NCI-H128 (cell line): ENCODE measurements around the gene GATC.
A peak's percentile ranks its signal among the peaks of the same experiment; 100 is the strongest.
"Not testable (repeated sequence)": the region's sequence is repeated elsewhere in the genome, so short reads cannot be mapped to it uniquely, and the experiment has no call there.

Source experiments
- DNase-seq: peaks from one replicate; lab custom pipeline; 2025; ENCODE audit not compliant: unreplicated experiment; lab: John Stamatoyannopoulos, UW

GATC gene

DNA sequence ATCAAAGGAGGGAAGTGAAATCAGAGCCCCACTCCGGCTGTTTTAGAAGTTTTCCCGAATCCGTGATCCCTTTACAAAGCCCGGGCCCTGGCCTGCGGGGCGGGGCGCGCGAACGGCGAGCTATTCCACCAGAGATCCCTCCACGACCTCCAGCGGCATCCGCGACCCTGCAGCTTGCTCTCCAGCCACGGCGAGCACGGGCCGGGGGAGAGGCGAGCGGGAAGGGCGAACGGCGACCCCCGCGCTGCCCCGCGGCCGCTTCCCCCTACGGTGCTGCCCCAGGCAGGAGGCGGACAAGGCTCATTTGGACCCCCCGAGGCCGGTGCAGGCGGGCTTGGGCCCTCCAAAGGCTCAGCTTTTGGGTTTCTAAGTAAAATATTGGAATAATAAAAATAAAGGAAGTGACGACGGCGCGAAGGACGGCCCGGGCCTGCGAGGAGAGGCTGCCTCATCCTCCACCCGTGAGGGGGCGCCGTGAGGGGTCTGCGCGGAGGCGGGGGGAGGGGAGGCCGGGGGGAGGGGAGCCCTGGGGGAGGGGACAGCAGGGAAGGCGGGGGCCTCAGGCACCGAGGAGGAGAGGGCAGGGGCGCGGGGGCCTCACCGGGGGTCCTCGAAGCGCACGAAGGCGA lies 22.7 kb downstream of the GATC start:
- DNase-seq = no peak

DNA sequence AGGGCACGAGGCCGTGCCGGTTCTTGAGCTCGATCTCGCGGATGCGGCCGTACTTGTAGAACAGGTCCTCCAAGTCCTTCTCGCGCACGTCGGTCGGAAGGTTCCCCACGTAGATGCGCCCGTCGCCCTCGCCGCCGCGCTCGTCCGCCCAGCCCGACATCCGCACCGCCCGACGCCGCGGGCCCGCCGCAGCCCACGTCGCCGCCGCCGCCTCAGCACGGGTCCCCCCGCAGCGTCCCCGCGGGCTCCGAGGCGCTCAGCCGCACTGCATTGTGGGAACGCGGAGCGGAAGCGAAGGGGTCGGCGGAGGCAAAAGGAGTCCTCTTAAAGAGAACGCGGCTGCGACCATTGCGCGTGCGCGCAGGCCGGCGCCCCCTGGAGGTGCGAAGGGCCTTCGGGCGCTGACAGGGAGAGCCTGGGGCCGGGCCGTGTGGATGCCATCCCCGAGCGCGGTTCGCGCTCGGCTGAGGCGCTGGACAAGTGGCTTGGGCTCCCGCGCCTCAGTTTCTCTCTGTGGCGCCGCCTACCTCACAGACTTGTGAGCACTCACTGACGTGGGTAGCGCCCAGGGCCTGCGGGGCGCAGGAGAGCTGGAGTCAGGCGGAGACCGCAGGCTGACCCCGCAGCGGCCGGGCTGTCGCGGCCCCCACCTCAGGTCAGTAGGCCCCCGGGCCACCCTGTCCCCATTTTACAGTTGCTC lies 23.4 kb downstream of the GATC start, which contains the start of gene SRSF9:
Gene SRSF9, minus strand, starts transcription at position 299 of the 700 bp plus-strand sequence. Its CDS starts 139 bp downstream, at position 160.
- DNase-seq = peak; percentile 93

- no peak for DNase-seq
Measured at GRCh38 chr12:120470150-120470784, 24.0 kb downstream of the GATC start.

DNA sequence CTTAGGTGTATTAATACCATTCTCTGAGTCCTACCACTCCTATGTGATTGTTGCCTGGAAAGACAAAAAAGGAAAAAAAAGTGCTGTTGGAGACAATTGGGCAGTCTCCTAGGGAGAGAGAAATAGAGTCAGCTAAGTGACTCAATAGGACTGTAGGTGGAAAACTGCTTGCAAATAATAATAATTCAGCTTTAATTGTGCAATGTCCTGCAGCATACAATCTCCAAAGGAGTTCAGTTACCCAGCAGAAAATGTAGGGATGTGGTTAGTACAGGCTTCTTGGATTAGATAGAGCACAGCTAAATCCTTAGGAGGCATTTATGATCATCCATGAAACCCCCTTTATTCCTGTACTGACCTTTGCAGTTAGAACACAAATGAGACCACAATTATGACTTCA lies 26.3 kb downstream of the GATC start:
- DNase-seq = no peak

DNA sequence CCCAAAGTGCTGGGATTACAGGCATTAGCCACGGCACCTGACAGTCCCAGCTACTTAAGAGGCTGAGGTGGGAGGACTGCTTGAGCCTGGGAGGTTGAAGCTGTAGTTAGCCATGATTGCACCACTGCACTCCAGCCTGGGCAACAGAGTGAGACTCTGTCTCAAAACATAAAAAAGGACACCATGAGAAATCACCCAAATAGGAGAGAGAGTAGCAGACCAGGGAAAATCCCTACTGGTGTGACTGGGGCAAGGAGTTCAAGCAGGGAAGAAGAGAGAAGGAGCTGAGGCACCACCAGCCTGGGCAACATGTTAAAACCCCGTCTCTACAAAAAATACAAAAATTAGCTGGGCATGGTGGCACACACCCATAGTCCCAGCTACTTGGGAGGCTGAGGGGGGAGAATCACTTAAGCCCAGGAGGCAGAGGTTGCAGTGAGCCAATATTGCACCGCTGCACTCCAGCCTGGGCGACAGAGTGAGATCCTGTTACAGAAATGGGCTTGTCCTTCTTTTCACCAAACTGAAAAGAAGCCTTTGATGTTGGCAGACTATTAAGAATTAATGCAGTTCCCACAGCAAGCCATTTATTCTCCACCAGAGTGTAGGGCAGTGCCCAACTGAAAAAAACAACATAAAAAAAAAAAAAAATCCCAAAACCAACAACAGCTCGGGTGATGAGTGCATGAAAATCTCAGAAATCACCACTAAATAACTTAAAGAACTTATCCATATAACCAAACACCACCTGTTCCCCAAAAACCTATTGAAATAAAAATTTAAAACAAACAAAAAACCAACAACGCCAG lies 27.8 kb downstream of the GATC start:
- no peak for DNase-seq

- no peak for DNase-seq
Measured at GRCh38 chr12:120474616-120474960, 28.3 kb downstream of the GATC start.

DNA sequence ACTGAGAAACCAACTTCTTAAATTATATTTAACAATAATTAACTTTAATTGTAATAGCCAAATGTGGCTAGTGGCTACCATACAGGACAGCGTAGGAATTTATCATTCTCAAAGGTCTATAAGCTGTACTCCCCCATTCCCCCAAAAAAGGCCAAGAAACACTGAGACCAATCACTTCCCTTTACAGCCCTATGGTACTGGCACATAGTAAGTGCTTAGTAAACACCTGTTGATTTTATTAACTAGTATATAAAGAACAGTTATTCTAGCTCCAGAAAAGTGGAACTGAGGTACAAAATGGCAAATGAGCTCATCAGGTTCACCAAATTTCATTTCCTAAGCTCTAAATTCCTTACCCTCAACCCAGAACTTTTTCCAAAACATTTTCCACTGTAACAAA lies 29.4 kb downstream of the GATC start:
- DNase-seq = no peak

DNA sequence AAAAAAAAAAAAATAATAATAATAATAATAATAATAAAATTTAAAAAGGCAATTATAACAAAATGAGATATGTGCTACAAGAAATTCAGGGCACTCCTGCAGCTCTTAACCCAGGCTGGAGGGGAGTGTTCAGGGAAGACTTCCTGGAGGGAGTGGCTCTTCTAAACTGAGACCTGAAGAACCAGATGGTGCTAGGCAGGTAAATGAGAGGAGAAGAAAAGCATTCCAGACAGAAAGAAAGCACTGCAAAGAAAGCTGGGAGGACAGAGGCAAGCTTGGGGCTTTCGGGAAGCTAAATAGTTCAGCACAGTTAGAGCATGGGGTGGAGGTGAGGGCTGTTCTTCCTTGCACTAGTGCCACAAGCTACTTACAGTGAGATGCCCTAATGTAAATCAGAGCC lies 33.2 kb downstream of the GATC start:
- DNase-seq = no peak

DNA sequence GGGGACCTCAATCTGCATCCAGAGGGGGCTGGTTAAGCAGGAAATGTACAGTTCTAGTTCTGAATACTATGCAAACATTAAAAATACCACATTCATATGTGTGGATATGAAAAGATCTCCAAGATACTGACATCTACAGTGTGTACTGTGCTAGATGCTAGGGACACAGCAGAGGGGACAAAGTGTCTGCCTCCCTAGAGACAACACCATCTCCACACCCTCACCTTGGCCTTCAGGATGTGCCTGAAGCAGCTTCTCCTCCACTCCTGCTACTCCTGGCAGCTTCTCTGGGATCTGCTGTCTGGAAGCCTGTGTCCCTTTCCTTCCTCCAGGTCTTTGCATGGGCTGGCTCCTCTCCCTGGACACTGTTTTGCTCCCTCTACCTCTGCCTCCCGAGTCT lies 34.0 kb downstream of the GATC start:
- no peak for DNase-seq

- DNase-seq = no peak
Measured at GRCh38 chr12:120481022-120481767, 35.0 kb downstream of the GATC start.

DNA sequence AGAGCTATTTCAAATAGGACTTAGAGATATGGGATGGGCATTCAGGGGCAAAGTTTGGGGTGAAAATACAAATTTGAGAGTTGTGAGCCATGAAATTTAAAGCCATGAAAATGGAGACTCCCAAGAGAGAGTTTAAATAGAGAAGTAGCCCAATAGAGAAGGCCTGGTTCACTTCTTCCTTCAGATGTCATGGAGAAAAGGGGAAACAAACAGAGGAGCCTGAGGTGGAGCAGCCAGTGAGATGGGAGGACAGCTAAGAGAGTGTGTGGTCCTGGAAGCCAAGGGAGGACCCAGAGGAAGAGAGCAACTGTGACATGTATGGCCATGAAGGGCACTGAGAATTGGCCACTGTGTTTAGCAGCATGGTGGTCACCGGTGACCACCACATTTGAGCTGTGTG lies 37.4 kb downstream of the GATC start:
- no peak for DNase-seq

- DNase-seq = no peak
Measured at GRCh38 chr12:120485961-120486881, 40.0 kb downstream of the GATC start.

- not testable (repeated sequence) for DNase-seq
Measured at GRCh38 chr12:120487552-120487951, 41.3 kb downstream of the GATC start.

DNA sequence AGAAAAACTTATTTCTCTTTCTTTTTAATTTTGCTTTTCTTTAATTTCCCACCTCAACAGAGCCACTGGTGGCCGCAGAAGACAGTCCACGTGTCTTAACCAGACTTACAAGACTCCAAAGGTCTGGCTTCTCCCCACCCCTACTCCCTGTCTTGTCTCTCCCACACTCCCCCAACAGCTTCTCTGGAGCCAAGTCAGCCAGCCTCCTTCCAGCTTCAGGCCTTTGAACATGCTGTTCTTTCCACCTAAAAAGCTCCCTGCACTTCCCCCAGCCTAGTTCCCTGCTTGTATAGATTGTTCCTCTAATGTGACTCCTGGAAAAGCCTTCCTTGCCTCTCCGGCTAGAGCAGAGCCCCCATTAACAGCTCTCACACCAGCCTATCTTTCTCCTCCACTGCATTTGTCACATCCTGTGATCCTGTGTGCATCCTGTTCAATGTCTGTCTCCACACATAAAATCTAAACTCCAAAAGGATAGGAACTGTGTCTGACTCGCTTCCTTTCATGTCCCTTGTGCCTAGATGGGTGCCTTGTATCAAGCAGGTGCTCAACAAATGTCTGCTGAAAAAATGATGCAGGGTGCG lies 41.9 kb downstream of the GATC start:
- DNase-seq = no peak

DNA sequence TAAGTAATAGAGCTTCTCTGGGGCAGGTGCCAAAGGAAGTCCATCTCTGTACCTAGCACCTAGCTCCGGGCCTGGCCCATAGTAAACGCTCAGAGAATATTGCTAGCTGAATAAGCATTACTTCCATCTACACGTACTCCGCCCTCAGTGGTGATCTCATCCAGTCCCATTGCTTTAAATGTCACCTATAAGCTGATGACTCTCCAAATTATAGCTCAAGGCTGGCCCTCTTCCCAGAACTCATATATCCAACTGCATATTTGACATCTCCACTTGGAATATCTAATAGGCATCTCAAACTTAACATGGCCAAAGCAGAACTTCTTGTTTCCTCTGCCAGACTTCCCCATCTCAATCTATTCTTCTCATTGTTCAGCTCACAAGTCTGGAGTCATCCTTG lies 42.8 kb downstream of the GATC start:
- DNase-seq = no peak

DNA sequence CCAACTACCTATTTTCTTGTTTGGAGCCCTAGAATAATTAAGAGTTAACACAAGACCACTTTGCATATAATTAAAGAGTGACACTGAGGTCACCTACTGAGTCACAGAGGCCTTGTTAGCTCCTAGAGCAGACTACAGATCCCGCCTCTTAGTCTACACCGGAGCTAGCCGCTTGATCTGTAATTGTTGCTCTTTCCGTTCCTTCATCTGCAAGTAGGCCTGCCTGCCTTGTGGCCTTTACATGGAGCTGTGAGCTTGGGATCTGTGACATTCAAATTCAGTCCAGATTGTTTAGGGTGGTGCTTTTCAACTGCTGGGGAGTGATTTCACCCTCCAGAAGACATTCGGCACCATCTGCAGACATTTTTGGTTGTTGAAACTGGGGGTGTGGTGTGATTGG lies 44.1 kb downstream of the GATC start:
- no peak for DNase-seq

DNA sequence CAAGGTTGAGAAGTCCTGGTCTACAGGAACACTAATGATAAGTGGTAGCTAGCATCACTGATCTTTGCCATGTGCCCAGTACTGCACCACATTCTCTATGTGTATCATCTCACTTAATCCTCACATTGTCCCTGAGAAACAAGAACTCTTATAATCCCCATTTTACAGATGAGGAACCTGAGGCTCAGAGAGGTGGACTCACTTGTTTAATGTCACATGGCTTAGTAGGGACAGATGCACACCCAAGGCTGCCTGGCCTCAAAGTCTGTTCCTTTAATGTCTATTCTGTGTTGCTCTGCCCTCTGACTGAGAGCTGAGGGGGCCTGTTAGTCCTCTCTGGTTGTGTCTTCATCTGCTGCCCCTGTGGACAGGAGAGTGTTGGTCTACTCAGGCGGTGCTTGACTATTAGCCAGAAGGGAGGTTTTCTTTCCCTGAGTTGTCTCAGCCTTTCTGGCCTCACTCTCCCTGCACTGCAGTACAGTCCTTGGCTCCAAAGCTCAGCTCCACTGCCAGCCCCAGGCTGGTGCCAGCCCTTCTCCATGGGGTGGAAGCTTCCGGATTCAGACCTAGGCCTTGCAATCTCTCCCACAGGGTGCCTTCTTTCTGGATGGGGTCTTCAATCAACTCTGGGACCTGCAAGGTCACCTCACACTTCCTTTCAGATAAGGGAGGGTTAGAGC lies 44.7 kb downstream of the GATC start:
- DNase-seq = no peak

- no peak for DNase-seq
Measured at GRCh38 chr12:120495186-120495730, 49.0 kb downstream of the GATC start.
